Osteoblast (primary cell): Measurements from ENCODE around the gene HPSE2. TPM values are rescaled to one million over a fixed set of nuclear protein-coding genes. Genes with fewer than 3 reads are reported as not detected.
A peak's percentile ranks its signal among the peaks of the same experiment; 100 is the strongest.

Experiments used
- DNase-seq: peaks from one replicate; pipeline ENCODE4 v3.0.0; 2011; ENCODE audit warnings: low spot score, mixed read lengths; ENCODE audit not compliant: insufficient read length; ENCODE audit errors: missing footprints
- H2AFZ ChIP-seq: 2 replicates; pipeline ENCODE4 v1.6.0; 2011; ENCODE audit warnings: mild to moderate bottlenecking, low read length
- H3K27ac ChIP-seq: 2 replicates; pipeline ENCODE4 v1.5.1; 2011; ENCODE audit warnings: mild to moderate bottlenecking, low read depth, low read length, moderate library complexity
- H3K27me3 ChIP-seq: 2 replicates; pipeline ENCODE4 v1.6.0; 2012; ENCODE audit warnings: mild to moderate bottlenecking, control low read depth, inconsistent platforms, low read length, moderate library complexity; ENCODE audit not compliant: insufficient read depth
- H3K36me3 ChIP-seq: 2 replicates; pipeline ENCODE4 v1.5.1; 2011; ENCODE audit warnings: mild to moderate bottlenecking, low read length, control low read depth, moderate library complexity; ENCODE audit not compliant: insufficient read depth
- H3K4me1 ChIP-seq: 2 replicates; pipeline ENCODE4 v1.5.1; 2011; ENCODE audit warnings: mild to moderate bottlenecking, low read length, control low read depth, moderate library complexity; ENCODE audit not compliant: insufficient read depth
- H3K4me2 ChIP-seq: 2 replicates; pipeline ENCODE4 v1.6.0; 2011; ENCODE audit warnings: mild to moderate bottlenecking, low read length; ENCODE audit not compliant: insufficient read depth
- H3K4me3 ChIP-seq: fragments of 200-600 bp; sonication (generic); 3 replicates; pipeline ENCODE4 v1.5.1; 2012; ENCODE audit warnings: mild to moderate bottlenecking, low read length, inconsistent platforms; ENCODE audit not compliant: insufficient read depth
- H3K79me2 ChIP-seq: 2 replicates; pipeline ENCODE4 v1.6.0; 2012; ENCODE audit warnings: mild to moderate bottlenecking, low read length, control low read depth, inconsistent platforms; ENCODE audit not compliant: insufficient read depth
- H3K9me3 ChIP-seq: 2 replicates; pipeline ENCODE4 v1.5.1; 2011; ENCODE audit warnings: low read depth, low read length, control low read depth
- H4K20me1 ChIP-seq: 2 replicates; pipeline ENCODE4 v1.6.0; 2012; ENCODE audit warnings: mild to moderate bottlenecking, low read length, control low read depth; ENCODE audit not compliant: insufficient read depth
- total RNA-seq: library from RNA; depleted of rRNA; stranded (reverse); fragments of >200 nt; gene quantifications from 2 replicates; pipeline ENCODE4 v1.2.3, GENCODE V29; 2012
- TF ChIP-seq, protein P1 (sequence below): IDR thresholded peaks from 2 replicates; pipeline ENCODE4 v1.5.1; 2011; ENCODE audit warnings: mild to moderate bottlenecking, low read depth, low read length, moderate library complexity; ENCODE audit errors: extremely low read depth

The HPSE2 gene
- total RNA-seq, 1 donor = not detected

DNA sequence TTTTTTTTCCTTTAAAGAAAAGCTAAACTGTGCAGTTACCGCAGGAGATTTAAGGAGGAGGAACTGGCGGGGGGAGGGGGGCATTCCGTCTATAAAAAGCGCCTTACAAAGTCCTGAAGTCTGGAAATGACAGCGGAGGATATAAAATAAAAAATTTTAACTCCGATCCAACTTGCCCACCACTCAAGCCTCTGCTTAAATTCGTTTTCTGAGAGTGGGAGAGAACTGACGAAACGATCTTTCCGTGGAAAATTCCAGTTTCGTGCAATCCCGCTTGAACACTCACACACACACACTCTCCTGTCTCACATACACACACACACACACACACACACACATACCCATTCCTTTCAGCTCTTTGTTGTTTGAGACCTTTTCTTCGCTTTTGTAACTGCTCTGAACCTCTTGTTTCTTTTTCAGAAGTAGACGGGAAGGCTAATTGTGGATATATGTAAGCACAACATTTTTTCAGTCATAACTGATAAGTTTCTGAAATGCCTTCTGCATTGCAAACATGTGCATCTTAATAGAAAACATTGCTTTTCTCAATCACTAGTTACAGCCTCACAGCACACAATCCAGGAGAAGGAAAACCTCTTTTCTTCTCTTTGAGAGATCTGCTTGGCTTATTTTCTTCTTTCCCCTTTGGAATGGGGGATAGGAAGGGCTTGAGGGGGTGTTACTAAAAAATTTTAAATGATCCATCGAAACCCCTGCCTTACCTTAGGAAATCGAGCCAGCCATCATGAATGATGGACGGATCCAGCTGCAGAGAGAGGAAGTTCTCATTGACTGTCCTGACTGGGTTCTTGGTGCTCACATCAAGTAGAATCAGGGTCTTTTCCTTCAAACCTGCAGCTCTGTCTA is 628 bp downstream of the HPSE2 start:
- Histone ChIP-seq H3K4me1 (peaks cover 5% of the 10 kb centered on the region), H4K20me1 (no peaks in the 10 kb centered on the region), H2AFZ (peak overlapping the region; percentile 35), H3K9me3 (no peaks in the 10 kb centered on the region), H3K4me2 (peak overlapping the region; percentile 78), H3K27me3 (peaks cover 59% of the 10 kb centered on the region), H3K4me3 (peak overlapping the region; percentile 69), H3K27ac (no peak overlapping the region), H3K36me3 (no peaks in the 10 kb centered on the region), H3K79me2 (no peaks in the 10 kb centered on the region)
- DNase-seq = peak; percentile 55
- TF ChIP-seq, protein P1, sequence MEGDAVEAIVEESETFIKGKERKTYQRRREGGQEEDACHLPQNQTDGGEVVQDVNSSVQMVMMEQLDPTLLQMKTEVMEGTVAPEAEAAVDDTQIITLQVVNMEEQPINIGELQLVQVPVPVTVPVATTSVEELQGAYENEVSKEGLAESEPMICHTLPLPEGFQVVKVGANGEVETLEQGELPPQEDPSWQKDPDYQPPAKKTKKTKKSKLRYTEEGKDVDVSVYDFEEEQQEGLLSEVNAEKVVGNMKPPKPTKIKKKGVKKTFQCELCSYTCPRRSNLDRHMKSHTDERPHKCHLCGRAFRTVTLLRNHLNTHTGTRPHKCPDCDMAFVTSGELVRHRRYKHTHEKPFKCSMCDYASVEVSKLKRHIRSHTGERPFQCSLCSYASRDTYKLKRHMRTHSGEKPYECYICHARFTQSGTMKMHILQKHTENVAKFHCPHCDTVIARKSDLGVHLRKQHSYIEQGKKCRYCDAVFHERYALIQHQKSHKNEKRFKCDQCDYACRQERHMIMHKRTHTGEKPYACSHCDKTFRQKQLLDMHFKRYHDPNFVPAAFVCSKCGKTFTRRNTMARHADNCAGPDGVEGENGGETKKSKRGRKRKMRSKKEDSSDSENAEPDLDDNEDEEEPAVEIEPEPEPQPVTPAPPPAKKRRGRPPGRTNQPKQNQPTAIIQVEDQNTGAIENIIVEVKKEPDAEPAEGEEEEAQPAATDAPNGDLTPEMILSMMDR = no peak

DNA sequence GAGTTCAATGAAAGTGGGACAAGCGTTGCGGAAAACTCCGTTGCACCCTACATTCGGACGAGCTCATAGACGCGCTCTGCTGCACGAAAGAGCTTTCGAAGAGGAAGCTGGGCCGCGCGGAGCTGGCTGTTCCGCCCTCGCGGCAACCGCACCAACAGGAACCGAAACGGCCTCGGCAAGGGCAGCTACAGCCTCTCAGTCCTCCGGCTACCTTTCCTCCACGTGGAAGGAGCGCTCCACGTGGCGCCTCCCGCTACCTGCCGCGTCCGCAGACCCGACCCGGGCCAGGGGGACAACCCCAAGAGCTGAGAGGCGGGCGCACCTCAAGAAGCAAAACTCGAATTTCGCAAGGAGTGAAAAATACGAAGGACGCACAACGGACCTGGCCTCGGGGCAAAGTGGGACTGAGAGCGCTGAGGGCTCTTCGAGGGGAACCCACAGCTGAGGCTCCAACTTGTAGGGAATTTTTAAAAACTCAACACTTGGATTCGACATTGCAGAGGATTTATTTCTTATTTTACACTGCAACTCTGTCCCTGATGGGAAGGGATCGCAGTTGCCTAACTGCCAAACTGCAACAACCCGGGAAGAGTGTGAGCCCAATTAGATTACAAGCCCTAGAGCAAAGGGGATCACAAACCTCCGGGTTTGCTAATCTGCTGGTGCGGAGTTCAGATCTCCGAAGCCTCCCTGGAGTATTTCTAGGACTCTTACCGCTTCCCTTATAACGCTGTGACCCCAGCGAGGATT is 1.4 kb downstream of the HPSE2 start:
- TF ChIP-seq, protein P1 = no peak

DNA sequence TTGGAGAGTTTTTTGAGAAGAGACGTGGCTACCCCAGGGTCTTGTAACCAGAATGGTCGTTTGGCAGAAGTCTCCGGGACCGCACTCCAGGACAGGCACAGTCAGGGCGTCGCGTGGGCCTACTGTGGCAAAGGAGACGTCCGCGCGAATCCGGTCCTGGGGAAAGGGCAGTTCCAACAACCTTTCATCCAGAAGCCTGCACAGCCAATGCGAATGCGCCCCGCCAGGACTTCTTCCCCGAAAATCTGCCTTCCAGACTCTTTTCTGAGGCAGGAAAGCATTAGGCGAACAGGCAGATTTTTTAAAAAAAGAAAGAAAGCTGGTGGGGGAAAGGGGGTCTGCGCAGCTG is 2.0 kb downstream of the HPSE2 start:
- Histone ChIP-seq H3K4me3 (peak overlapping the region; percentile 69), H3K36me3 (no peaks in the 10 kb centered on the region), H3K9me3 (no peaks in the 10 kb centered on the region), H3K4me1 (peaks cover 5% of the 10 kb centered on the region), H3K4me2 (peak overlapping the region; percentile 78), H2AFZ (peak overlapping the region; percentile 76), H3K27ac (no peak overlapping the region), H3K27me3 (peaks cover 59% of the 10 kb centered on the region), H4K20me1 (no peaks in the 10 kb centered on the region), H3K79me2 (no peaks in the 10 kb centered on the region)
- peak; percentile 52 for DNase-seq
- TF ChIP-seq, protein P1 = no peak

More for the DNA sequence above, 1.4 kb downstream of the HPSE2 start:
- no peaks in the 10 kb centered on the region for H3K36me3 ChIP-seq
- peak; percentile 78 for DNase-seq
- peak overlapping the region; percentile 78 for H3K4me2 ChIP-seq
- H3K79me2 ChIP-seq = no peaks in the 10 kb centered on the region
- H2AFZ ChIP-seq = peak overlapping the region; percentile 76
- no peaks in the 10 kb centered on the region for H4K20me1 ChIP-seq
- H3K27me3 ChIP-seq = peaks cover 59% of the 10 kb centered on the region
- peak overlapping the region; percentile 69 for H3K4me3 ChIP-seq
- no peak overlapping the region for H3K27ac ChIP-seq
- H3K4me1 ChIP-seq = peaks cover 5% of the 10 kb centered on the region
- H3K9me3 ChIP-seq = no peaks in the 10 kb centered on the region
